A204.1 (cell line): ENCODE results near the gene ACAP3.
"Not testable (repeated sequence)": the region's sequence is repeated elsewhere in the genome, so short reads cannot be mapped to it uniquely, and the experiment has no call there.

Experiments
- FAIRE-seq: peaks from 2 replicates; lab custom pipeline; 2012; peaks lifted over from hg19 to GRCh38; lab: Jason Lieb, UNC

The ACAP3 gene

GRCh38 chr1:1260843-1261560 is 46.7 kb downstream of the ACAP3 start:
- no peak for FAIRE-seq

DNA sequence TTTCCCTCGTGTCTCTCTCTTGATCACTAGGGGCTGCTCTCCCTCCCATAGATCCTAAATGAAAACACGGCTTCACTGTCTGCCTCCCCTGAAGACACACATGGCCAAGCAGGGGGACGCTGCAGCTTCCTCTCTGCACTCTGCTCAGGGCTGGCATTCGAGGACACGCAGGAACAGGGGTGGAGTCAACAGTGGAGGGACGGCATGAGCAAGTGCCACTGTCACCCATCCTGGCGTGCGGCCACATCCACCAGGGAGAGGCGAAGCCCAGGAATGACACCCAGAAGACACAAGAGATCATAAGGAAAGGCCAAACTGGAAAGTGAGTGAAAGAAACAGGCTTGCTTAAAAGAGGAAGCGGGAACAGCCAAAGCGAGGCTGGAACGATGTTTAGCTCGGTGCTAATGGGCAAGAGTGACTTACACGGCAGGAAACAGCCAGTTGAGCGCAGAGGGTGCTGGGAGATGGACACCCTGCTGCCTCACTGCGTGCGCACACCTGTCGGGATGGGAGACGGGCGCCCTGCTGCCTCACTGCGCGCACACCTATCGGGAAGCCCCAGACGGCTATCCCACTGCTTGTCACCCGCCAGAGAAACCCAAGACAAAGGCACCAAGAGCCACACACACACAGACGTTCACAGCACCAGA is 47.7 kb downstream of the ACAP3 start:
- no peak for FAIRE-seq

DNA sequence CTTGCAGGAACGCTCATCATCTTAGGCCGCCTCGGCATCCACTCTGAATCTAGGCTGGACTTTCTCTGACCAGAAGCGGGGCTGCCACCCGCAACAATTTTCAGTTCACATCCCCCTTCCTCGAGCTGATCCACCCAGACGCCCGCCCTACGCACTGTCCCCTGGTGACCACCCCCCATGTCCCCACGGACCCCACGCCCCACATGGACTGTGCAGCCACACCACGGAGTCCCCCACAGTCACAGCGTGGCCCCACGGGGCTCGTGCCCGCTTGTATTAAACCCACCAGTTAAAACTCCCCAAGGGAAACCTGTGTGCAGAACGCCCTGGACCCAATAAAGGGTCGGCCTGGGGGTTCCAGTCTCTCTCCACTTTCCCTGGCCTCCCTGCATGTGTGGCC is 48.2 kb downstream of the ACAP3 start:
- FAIRE-seq: no peak

DNA sequence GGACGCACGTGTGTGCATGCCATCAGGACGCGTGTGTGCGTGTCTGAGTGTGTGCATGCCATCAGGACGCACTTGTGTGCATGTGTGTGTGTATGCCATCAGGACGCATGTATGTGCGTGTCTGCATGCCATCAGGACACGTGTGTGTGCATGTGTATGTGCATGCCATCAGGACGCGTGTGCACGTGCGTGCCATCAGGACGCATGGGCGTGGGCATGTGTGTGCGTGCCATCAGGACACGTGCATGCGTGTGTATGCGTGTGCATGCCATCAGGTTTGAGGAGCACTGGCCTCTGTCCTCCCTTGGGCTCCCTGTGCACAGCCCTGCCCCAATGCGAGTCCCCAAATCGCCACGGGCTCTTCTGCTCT is 48.6 kb downstream of the ACAP3 start:
- no peak for FAIRE-seq

DNA sequence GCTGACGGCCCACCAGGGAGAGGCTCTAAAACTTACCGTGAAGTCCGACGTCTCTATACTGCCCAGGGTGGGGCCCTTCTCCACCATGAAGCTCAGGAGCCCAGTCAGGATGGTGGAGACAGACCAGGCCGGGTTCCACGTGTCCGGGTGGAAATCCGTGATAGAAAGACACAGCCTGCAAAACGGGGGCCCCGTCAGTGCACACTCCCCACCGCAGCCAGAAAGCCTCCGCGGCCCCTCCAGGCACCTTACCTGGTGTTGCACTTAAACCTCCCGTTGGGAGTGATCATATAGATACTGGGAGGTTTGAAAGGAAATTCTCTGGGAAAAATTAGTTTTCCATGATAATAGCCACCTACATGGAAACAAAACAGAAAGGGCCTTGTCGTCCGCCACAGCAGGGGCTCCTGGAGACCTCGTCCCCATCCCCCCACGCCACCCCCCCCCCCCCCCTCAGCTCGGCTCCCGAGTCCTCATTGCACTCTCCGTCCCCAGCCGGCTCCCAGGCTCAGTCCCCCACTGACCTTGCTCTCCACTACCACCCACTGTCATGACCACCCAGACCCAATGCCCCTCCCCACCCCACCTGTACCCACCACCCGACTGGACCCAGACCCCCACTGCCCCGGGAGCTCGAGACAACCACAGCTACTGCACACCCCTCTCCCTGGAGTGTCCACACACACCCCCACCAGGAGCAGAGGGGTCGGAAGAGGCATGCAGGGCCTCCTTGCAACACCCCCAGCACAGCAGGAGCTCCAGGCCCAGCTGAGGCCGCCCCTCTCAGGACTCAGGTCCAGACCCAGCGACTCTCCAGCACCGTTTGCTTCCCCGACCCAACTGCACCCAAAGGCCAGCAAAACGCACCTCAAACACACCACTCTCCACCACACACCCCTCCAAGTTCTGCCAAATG is 50.5 kb downstream of the ACAP3 start:
- no peak for FAIRE-seq

DNA sequence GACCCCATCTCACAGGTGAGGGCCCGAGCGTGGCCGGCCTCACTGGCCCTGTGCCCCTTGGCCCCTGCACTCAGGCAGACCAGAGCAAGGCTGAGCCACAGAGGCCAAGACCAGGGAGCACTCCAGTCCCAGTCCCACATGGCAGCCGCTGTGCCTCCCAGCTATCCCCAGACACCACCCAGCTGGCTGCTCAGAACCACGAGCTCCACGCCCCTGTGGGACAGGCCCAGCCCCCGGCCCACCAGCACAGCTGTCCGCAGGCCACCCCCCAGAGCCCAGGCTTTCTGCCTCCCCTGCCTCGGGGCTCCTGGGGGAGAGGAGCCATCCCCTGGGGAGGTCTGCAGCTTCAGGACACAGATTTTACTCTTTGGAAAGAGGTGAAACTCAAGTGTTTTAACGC is 52.1 kb downstream of the ACAP3 start:
- no peak for FAIRE-seq

DNA sequence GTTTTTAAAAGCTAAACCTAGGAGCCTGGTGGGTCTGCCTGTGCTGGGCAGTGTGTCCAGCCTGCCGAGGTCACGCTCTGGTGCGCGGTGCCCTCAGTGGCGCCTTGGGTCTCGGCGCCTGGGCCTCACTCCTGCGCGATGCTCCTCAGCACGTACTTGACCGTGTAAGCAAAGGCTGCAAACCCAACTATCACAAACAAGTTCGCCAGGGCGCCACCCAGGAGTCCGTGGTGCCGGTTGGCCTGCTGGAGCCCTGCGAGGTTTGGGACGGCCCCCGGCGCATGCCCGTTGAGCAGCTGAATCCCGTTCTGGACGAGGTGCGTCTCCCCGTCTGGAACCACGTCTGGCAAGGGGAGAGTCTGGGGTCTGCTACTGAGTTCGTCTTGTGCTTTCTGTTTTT is 52.7 kb downstream of the ACAP3 start:
- no peak for FAIRE-seq

- FAIRE-seq: no peak
Measured at GRCh38 chr1:1254667-1254998, 53.1 kb downstream of the ACAP3 start.

- no peak for FAIRE-seq
Measured at GRCh38 chr1:1253972-1254666, 53.6 kb downstream of the ACAP3 start.

- no peak for FAIRE-seq
Measured at GRCh38 chr1:1253314-1253713, 54.4 kb downstream of the ACAP3 start.

- no peak for FAIRE-seq
Measured at GRCh38 chr1:1250786-1251284, 56.9 kb downstream of the ACAP3 start.

DNA sequence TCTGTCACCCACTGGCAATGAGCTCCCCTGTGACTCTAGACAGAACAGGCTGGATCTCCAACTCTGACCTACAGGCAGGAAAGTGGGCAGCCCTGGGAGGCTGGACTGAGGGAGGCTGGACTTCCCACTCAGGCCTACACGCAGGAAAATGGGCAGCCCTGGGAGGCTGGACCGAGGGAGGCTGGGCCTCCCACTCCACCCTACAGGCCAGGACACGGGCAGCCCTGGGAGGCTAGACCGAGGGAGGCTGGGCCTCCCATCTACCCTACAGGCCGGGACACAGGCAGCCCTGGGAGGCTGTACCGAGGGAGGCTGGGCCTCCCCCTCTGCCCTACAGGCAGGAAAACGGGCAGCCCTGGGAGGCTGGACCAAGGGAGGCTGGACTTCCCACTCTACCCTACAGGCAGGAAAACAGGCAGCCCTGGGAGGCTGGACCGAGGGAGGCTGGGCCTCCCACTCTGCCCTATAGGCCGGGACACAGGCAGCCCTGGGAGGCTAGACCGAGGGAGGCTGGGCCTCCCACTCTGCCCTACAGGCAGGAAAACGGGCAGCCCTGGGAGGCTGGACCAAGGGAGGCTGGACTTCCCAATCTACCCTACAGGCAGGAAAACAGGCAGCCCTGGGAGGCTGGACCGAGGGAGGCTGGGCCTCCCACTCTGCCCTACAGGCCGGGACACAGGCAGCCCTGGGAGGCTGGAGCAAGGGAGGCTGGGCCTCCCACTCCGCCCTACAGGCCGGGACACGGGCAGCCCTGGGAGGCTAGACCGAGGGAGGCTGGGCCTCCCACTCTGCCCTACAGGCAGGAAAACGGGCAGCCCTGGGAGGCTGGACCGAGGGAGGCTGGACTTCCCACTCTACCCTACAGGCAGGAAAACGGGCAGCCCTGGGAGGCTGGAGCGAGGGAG is 59.5 kb downstream of the ACAP3 start:
- FAIRE-seq: not testable (repeated sequence)

- no peak for FAIRE-seq
Measured at GRCh38 chr1:1247341-1247913, 60.3 kb downstream of the ACAP3 start.

- FAIRE-seq: no peak
Measured at GRCh38 chr1:1246577-1247340, 61.0 kb downstream of the ACAP3 start, which contains the start of gene C1QTNF12. C1QTNF12 (minus strand) TSS chr1:1246722; CDS start chr1:1246690, 32 bp downstream.

DNA sequence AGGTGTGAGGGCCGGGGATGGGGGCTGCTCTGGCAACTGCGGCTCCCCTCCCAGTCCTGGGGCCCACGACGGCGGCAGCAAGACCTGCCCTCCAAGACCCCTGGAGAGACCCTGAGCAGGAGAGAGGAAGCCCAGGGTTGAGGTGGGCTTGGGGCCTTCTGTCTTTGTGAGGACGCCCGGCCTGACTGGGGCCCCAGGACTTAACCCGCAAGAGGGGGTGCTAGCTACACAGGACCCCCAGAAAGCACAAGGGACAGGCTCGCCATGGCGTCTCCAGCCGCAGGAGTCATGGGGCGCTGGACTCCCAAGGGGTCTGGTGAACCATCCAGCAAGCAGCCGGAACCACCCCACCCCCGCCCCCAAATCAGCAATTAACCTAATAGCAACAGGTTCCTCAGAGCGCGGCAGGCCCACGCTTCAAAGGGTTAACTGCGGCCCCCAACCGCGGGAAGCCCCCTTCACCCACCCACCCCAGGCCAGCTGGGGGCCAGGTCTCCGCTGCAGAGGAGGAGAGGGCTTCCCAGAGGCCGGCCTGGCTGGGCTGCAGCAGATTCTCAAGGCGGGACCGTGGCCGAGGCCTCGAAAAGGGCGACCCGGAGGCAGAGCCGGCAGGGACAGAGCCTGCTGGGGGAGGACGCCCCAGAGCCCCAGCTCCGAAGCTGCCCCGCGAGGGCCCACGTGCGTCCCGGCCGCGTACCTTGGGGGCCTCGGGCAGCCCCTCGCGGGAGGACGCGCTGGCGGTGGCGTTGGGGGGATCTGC is 61.7 kb downstream of the ACAP3 start:
- no peak for FAIRE-seq

DNA sequence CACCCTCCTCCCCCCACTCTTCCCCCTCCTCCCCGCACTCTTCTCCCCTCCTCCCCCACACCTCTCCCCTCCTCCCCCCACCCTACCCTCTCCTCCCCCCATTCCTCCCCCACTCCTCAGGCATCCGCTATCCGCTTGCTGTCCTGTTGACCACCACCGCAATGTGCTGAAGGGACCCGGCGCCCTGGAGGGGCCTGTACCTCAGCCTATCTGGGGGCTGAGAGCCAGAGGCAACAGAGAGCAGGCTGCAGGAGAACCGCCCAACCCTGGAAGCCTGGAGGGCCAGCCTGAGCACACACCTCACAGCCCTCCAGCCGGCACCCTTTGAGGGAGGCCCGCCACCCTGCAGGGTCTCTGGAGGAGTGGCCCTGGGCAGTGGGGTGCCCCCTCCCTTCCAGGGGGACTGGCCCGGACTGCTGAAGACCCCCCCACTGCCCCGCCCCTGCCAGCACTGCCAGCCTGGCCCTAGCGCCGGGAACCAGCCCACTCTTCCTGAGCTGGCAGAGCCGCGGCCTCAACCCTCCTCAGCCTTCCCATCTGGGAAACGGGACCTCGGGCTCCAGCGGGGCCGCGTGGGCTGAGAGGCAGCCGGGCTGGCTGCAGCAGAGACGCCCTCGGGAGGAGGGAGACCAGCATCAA is 62.4 kb downstream of the ACAP3 start:
- no peak for FAIRE-seq

DNA sequence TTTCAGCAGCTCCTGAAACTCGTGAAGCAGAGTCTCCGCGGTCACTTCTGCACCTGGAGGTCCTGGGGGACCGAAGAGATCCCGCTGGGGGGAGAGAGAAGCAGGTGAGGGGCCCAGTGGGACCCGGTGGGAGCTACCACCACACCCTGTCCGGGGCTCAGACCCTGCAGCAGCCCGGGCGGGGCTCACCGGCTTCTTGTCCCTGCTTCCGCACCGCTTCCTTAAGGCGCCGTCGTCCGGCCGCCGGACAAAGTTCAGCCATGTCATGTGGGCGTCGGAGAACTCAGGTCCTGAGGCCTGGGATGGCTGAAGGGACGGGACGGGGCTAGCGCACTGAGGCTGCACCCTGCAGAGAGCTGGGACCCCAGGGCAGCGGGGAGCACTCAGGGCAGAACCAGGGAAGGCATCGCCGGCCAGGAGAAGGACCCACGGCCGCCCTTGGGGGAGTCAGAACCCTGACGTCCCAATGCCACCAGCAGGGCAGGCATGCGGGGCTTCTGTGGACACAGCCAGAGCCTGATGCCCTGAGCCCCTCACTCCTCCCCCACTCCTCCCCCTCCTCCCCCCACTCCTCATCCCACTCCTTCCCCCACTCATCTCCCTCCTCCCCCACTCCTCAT is 63.4 kb downstream of the ACAP3 start:
- no peak for FAIRE-seq

- FAIRE-seq: no peak
Measured at GRCh38 chr1:1243807-1244191, 63.9 kb downstream of the ACAP3 start.
